GM21423 (cell line): ENCODE results near the gene HP.
A peak's percentile ranks its signal among the peaks of the same experiment; 100 is the strongest.

Source experiments
- ATAC-seq: cut with Tn5 transposase; IDR thresholded peaks from one replicate; pipeline ENCODE4 v1.9.1; 2021; ENCODE audit warnings: mild to moderate bottlenecking, moderate library complexity; ENCODE audit not compliant: unreplicated experiment

HP gene

GRCh38 chr16:72083778-72084404 is 29.6 kb downstream of the HP start:
- ATAC-seq: no peak

DNA sequence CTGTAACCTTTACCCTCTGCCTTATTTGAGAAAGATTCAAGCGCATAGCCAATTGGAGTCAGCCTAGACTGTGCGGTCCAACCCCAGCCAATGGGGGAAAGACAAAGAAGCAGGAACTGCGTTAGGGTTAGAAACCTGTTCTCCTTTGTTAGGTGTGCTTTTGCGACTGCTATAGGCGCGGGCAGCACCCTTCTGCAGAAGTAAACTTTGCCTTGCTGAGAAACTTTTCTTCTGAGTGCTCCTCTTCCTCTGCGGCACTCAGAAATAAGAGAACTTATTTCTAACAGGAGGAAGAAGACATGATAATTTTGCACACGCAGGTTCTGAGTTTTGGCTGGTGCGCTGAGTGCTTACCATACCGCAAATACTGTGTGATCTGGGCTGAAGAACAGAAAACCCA is 30.1 kb downstream of the HP start:
- ATAC-seq: no peak

- ATAC-seq: no peak
Observed at GRCh38 chr16:72085002-72085401, 30.7 kb downstream of the HP start.

DNA sequence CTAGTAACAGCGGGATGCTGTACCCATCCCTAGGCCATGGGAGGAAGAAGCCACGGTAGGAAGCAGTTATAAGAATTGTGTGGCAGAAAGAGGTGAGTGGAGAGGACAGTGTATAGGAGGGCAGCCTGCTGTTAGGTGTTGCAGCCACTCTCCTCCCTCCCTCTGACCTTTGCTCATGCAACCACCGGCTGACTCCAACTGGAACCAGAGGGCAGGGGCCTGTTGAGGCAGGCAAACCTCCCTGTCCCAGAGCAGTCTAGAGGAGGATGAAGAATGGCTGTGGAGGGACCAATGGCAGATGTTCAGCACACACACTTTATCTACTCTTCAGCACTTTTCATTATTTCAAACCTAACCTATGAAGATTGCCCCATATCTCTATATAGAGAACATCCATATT is 36.9 kb downstream of the HP start:
- no peak for ATAC-seq

- no peak for ATAC-seq
Observed at GRCh38 chr16:72092832-72093447, 38.6 kb downstream of the HP start.

- peak; percentile 99 for ATAC-seq
Observed at GRCh38 chr16:72093448-72094265, 39.4 kb downstream of the HP start, which contains the start of the genes DHX38 and TXNL4B. Gene DHX38 (plus strand): TSS chr16:72093847. CDS start chr16:72096158, 2,311 bp downstream. Gene TXNL4B (minus strand): TSS chr16:72093620. CDS start chr16:72090749, 2,871 bp downstream.

GRCh38 chr16:72094266-72094610 is 39.9 kb downstream of the HP start:
- ATAC-seq: no peak

- ATAC-seq: no peak
Observed at GRCh38 chr16:72098936-72099335, 44.6 kb downstream of the HP start.

DNA sequence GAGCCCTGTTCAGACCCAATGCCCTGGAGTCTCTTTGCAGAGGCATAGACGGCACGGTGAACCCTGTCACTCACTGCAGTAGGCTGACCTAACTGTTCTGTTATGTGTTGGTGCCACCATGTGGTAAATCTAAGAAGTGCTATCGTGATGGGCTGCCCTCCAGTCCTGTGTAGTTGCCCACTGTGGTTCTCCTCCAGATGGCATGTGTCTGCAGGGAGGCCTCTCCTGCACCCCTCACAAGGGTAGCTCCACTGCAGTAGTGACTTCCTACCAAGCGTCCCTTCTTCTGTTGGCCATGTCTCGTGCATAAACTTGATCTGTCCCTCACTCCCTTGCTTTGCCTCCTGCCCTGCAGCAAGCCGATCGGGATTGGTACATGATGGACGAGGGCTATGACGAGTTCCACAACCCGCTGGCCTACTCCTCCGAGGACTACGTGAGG is 45.1 kb downstream of the HP start:
- peak; percentile 54 for ATAC-seq

DNA sequence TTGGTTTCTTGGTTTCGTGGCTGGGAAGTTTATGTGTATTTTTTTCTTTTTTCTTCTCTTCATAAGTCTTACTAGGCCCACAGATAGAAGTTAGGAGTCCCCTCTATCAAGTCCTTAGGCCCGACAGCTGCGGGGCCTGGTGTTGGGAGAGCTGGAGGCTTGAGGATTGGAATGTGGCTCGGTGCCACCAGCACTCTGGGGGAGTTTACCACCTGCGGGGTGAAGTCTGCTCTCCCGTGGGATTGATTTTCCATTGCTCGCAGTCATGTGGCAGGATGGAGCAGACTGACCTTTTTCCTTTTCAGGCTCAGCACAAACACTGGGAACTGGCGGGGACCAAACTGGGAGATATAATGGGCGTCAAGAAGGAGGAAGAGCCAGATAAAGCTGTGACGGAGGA is 46.9 kb downstream of the HP start:
- ATAC-seq: no peak

DNA sequence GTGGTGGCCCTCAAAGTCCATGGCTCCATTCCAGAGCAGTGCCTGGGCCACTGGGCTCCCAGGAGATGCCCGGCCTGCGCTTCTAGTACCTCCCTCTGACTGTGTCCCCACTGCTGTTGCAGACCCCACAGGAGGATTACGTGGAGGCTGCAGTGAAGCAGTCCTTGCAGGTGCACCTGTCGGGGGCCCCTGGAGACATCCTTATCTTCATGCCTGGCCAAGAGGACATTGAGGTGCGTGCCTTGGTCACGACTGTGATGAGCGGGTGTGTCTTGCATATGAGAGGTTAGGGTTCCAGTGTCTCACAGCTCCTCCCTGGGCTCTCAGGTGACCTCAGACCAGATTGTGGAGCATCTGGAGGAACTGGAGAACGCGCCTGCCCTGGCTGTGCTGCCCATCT is 50.6 kb downstream of the HP start:
- no peak for ATAC-seq

DNA sequence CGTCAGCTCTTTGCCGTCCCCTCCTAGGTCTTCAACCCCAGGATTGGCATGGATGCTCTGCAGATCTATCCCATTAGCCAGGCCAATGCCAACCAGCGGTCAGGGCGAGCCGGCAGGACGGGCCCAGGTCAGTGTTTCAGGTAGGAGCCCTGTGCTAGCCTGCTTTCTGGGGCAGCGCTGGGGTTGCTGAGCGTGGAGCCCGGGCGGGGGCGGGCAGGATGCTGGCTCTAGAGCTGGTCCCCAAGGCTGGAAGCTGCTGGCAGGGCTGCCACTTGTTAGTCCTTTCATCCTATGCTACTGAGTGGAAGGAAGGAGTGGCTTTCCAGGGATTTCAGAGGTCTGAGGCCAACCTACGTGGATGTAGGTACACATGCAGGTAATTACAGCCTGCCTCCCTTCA is 51.7 kb downstream of the HP start:
- no peak for ATAC-seq

DNA sequence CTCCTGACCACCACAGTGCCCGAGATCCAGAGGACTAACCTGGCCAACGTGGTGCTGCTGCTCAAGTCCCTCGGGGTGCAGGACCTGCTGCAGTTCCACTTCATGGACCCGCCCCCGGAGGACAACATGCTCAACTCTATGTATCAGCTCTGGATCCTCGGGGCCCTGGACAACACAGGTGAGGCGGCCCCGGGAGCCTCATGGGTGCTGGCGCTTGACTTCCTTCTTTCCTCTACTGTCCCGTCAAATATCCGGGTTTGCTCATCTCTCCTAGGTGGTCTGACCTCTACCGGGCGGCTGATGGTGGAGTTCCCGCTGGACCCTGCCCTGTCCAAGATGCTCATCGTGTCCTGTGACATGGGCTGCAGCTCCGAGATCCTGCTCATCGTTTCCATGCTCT is 53.1 kb downstream of the HP start:
- no peak for ATAC-seq

GRCh38 chr16:72108353-72109102 is 54.2 kb downstream of the HP start:
- no peak for ATAC-seq

GRCh38 chr16:72109300-72109699 is 55.0 kb downstream of the HP start:
- no peak for ATAC-seq

DNA sequence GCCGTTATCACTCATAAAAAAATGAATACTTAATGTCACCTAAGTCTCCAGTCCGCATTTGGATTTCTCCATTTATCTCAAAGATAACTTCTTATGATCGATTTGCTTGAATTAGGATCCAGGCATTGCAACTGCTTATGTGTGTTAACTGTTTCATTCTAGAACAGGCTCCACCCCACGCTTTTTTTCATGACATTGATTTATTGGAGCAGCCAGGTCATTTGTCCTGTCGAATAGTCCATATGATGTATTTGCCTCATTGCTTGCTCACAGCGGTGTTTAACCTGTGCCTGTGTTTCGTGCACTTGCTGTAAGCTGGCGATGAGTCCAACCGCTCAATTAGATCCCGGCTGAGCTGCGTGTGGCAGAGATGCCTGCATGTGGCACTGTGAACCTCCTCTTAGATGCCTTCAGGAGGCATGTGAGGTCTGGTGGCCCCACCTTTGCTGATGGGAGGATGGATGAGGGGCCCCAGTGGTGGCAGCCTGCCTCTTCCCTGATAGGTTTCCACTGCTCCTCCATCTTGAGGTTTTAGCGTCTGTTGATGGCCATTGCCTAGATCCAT is 55.7 kb downstream of the HP start:
- ATAC-seq: no peak
